Retinal pigment epithelial cell (primary cell): ENCODE measurements around the gene BPIFB1.

Experiments
- DNase-seq: peaks from one replicate; pipeline ENCODE4 v3.0.0-alpha.2; 2010; ENCODE audit warnings: low read depth
- H3K4me3 ChIP-seq: 2 replicates; pipeline ENCODE4 v1.5.1; 2011; ENCODE audit warnings: mild to moderate bottlenecking, low read length, control low read depth, moderate library complexity
- CTCF ChIP-seq: conservative IDR thresholded peaks from 2 replicates; pipeline ENCODE4 v1.5.1; 2011; ENCODE audit warnings: low read depth, low read length, control low read depth, inconsistent platforms

The BPIFB1 gene

GRCh38 chr20:33278700-33279099 lies 4.3 kb upstream of the BPIFB1 start:
- H3K4me3 ChIP-seq: no peak overlapping the region
- no peak for TF ChIP-seq CTCF
- no peak for DNase-seq

- H3K4me3 ChIP-seq: no peak overlapping the region
- TF ChIP-seq CTCF: no peak
- no peak for DNase-seq
Measured at GRCh38 chr20:33279261-33279910, 3.6 kb upstream of the BPIFB1 start.

GRCh38 chr20:33280000-33280680 lies 2.9 kb upstream of the BPIFB1 start:
- DNase-seq: no peak
- TF ChIP-seq CTCF: no peak
- H3K4me3 ChIP-seq: no peak overlapping the region

GRCh38 chr20:33280775-33281174 lies 2.2 kb upstream of the BPIFB1 start:
- TF ChIP-seq CTCF: no peak
- DNase-seq: no peak
- H3K4me3 ChIP-seq: no peak overlapping the region

GRCh38 chr20:33281550-33282146 lies 1.4 kb upstream of the BPIFB1 start:
- no peak for DNase-seq
- no peak overlapping the region for H3K4me3 ChIP-seq
- no peak for TF ChIP-seq CTCF

GRCh38 chr20:33282196-33282934 lies 649 bp upstream of the BPIFB1 start:
- no peak for TF ChIP-seq CTCF
- H3K4me3 ChIP-seq: no peak overlapping the region
- no peak for DNase-seq
